Upper lobe of left lung (tissue), 6 donors: ENCODE measurements around the gene RAD51D. TPM values are rescaled to one million over a fixed set of nuclear protein-coding genes. Genes with fewer than 3 reads are reported as not detected.

Experiments
- ATAC-seq, 2 donors: fragments of 200-7000 bp; cut with Tn5 transposase; one replicate each; pipeline ENCODE4 v1.9.1; 2022; ENCODE audit warnings: mild to moderate bottlenecking in 2 of 2, moderate library complexity in 2 of 2; ENCODE audit not compliant: low FRiP score in 2 of 2
- DNase-seq, 2 donors: peaks; one replicate each; pipeline ENCODE4 v3.0.0-alpha.2; 2019 to 2020
- H3K27ac ChIP-seq, 4 donors: fragments of 200-600 bp; sonication (generic); one replicate each; pipeline ENCODE4 v1.5.1; 2016 to 2019
- H3K27me3 ChIP-seq, 4 donors: fragments of 200-600 bp; sonication (generic); one replicate each; pipeline ENCODE4 v1.5.1; 2017 to 2019
- H3K36me3 ChIP-seq, 4 donors: fragments of 200-600 bp; sonication (generic); one replicate each; pipeline ENCODE4 v1.5.1; 2016 to 2019
- H3K4me1 ChIP-seq, 4 donors: fragments of 200-600 bp; sonication (generic); one replicate each; pipeline ENCODE4 v1.5.1; 2018 to 2019
- H3K4me3 ChIP-seq, 4 donors: fragments of 200-600 bp; sonication (generic); one replicate each; pipeline ENCODE4 v1.5.1; 2017 to 2019; ENCODE audit warnings: mild to moderate bottlenecking in 2 of 4, moderate library complexity in 1 of 4
- H3K9me3 ChIP-seq, 4 donors: fragments of 200-600 bp; sonication (generic); one replicate each; pipeline ENCODE4 v1.5.1; 2018 to 2019
- EP300 ChIP-seq, 4 donors: sonication (generic); formaldehyde crosslinking; IDR thresholded peaks; one replicate each; pipeline ENCODE4 v1.5.1; 2017; ENCODE audit warnings: antibody characterized with exemption in 4 of 4, control low read depth in 2 of 4
- POLR2A ChIP-seq, 4 donors: fragments of 450-650 bp; IDR thresholded peaks; one replicate each; pipeline ENCODE4 v1.5.1; 2016 to 2017; ENCODE audit warnings: antibody characterized with exemption in 4 of 4, mild to moderate bottlenecking in 2 of 4
- POLR2AphosphoS5 ChIP-seq, 2 donors: sonication (generic); formaldehyde crosslinking; IDR thresholded peaks; one replicate each; pipeline ENCODE4 v1.5.1; 2017; ENCODE audit warnings: antibody characterized with exemption in 2 of 2
- WGBS, 2 donors: methylation state at CpG; one replicate each; pipeline ENCODE4 v1.1.5; 2017 to 2018; 5-methylcytosine and 5-hydroxymethylcytosine counted together
- total RNA-seq, 6 donors: library from RNA; depleted of rRNA in 4 of 6; stranded (reverse); fragments of >200 nt in 4 of 6; gene quantifications; one replicate each; pipeline versions ENCODE4 v1.1.0 to v1.2.1, GENCODE V29; 2016 to 2021
- TF ChIP-seq, protein P1 (sequence below), 6 experiments: fragments of 450-650 bp in 4 of 6; fragments of 200-600 bp in 2 of 6; sonication (generic) in 2 of 6; IDR thresholded peaks; one replicate each; pipeline ENCODE4 v1.5.1; 2016 to 2019; ENCODE audit warnings: antibody characterized with exemption in 6 of 6
- donor health status: DM: no; HTN: no; CAD: no; lungs with moderate emphysema.
- donor health status: DM: no; HTN: yes; CAD: no; lungs with severe emphysema.

RAD51D gene
- total RNA-seq, 6 donors from 2014 or later: 3.5 to 14.7 (median 7.5) TPM

GRCh38 chr17:35164716-35165115, 45.1 kb upstream of the RAD51D start:
- Histone ChIP-seq H3K27me3 (no peaks in the 10 kb centered on the region), H3K4me3 (no peak overlapping the region), H3K27ac (no peak overlapping the region), H3K4me1 (peaks cover 0 to 8% (median 0%) of the 10 kb centered on the region in 4 donors), H3K36me3 (no peaks in the 10 kb centered on the region), H3K9me3 (no peaks in the 10 kb centered on the region)
- ATAC-seq (no peak), DNase-seq (no peak)
- no peak for TF ChIP-seq EP300 (IDR thresholded peaks at IDR 0.05)
- TF ChIP-seq, protein P1, sequence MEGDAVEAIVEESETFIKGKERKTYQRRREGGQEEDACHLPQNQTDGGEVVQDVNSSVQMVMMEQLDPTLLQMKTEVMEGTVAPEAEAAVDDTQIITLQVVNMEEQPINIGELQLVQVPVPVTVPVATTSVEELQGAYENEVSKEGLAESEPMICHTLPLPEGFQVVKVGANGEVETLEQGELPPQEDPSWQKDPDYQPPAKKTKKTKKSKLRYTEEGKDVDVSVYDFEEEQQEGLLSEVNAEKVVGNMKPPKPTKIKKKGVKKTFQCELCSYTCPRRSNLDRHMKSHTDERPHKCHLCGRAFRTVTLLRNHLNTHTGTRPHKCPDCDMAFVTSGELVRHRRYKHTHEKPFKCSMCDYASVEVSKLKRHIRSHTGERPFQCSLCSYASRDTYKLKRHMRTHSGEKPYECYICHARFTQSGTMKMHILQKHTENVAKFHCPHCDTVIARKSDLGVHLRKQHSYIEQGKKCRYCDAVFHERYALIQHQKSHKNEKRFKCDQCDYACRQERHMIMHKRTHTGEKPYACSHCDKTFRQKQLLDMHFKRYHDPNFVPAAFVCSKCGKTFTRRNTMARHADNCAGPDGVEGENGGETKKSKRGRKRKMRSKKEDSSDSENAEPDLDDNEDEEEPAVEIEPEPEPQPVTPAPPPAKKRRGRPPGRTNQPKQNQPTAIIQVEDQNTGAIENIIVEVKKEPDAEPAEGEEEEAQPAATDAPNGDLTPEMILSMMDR (IDR thresholded peaks at IDR 0.05): no peak
- TF ChIP-seq POLR2A (IDR thresholded peaks at IDR 0.05): no peak
- no peak for TF ChIP-seq POLR2AphosphoS5 (IDR thresholded peaks at IDR 0.05)
- 79 to 80% methylated on average over 5 of the region's 5 CpGs for WGBS, 2 donors

DNA sequence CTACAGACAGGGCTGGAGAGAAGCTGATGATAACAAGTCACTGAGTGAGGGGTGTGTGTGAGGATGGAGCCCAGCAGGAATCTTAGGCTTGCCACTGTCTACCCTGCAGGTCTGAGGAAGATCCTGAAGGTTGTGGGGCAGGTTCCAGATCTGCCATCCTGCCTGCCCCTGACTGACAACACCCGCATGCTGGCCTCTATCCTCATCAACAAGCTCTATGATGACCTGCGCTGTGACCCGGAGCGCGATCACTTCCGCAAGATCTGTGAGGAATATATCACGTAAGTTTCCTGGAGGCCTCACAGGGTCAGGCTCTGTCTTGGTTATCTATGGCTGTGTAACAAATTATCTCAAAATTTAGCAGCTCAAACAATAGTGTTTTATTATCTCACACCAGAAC, 44.2 kb upstream of the RAD51D start:
- no peak for ATAC-seq
- H3K4me1 ChIP-seq: peaks cover 0 to 8% (median 0%) of the 10 kb centered on the region in 4 donors
- DNase-seq: no peak
- no peak overlapping the region for H3K4me3 ChIP-seq
- 99 to 100% methylated on average over 6 to 7 of the region's 7 CpGs for WGBS, 2 donors
- H3K27ac ChIP-seq: no peak overlapping the region
- H3K36me3 ChIP-seq: no peaks in the 10 kb centered on the region
- H3K9me3 ChIP-seq: no peaks in the 10 kb centered on the region
- TF ChIP-seq EP300 (IDR thresholded peaks at IDR 0.05): no peak
- H3K27me3 ChIP-seq: no peaks in the 10 kb centered on the region

- Histone ChIP-seq H3K27ac (no peak overlapping the region), H3K27me3 (no peaks in the 10 kb centered on the region), H3K9me3 (no peaks in the 10 kb centered on the region), H3K4me3 (no peak overlapping the region), H3K4me1 (peaks cover 0 to 8% (median 0%) of the 10 kb centered on the region in 4 donors), H3K36me3 (no peaks in the 10 kb centered on the region)
- ATAC-seq (no peak), DNase-seq (no peak)
- 87 to 89% methylated on average over 4 of the region's 4 CpGs for WGBS, 2 donors
- TF ChIP-seq POLR2A (IDR thresholded peaks at IDR 0.05) (no peak), EP300 (IDR thresholded peaks at IDR 0.05) (no peak)
Observed at GRCh38 chr17:35162755-35163154, 43.1 kb upstream of the RAD51D start.

GRCh38 chr17:35161281-35161761, 41.7 kb upstream of the RAD51D start:
- WGBS, 2 donors: 50 to 62% methylated on average over 3 of the region's 3 CpGs
- no peaks in the 10 kb centered on the region for H3K36me3 ChIP-seq
- H3K27me3 ChIP-seq: no peaks in the 10 kb centered on the region
- H3K27ac ChIP-seq: peak overlapping the region in 1 of 4 donors; percentile 35
- H3K9me3 ChIP-seq: no peaks in the 10 kb centered on the region
- ATAC-seq: no peak
- DNase-seq: no peak
- TF ChIP-seq POLR2AphosphoS5 (IDR thresholded peaks at IDR 0.05) (no peak), EP300 (IDR thresholded peaks at IDR 0.05) (no peak), POLR2A (IDR thresholded peaks at IDR 0.05) (no peak)
- TF ChIP-seq, protein P1 (IDR thresholded peaks at IDR 0.05): no peak
- no peak overlapping the region for H3K4me3 ChIP-seq
- H3K4me1 ChIP-seq: peaks cover 0 to 8% (median 0%) of the 10 kb centered on the region in 4 donors

- DNase-seq: no peak
- TF ChIP-seq POLR2A (IDR thresholded peaks at IDR 0.05) (no peak), EP300 (IDR thresholded peaks at IDR 0.05) (no peak), POLR2AphosphoS5 (IDR thresholded peaks at IDR 0.05) (no peak)
- TF ChIP-seq, protein P1 (IDR thresholded peaks at IDR 0.05): no peak
- Histone ChIP-seq H3K27me3 (no peaks in the 10 kb centered on the region), H3K4me3 (no peak overlapping the region), H3K9me3 (no peaks in the 10 kb centered on the region), H3K27ac (peak overlapping the region in 1 of 4 donors; percentile 30), H3K36me3 (no peaks in the 10 kb centered on the region), H3K4me1 (peaks cover 0 to 8% (median 0%) of the 10 kb centered on the region in 4 donors)
- no peak for ATAC-seq
- WGBS, 2 donors: 78 to 80% methylated on average over 13 of the region's 13 CpGs
Observed at GRCh38 chr17:35160354-35161201, 40.9 kb upstream of the RAD51D start.
